ENCODE measurements around the gene SH2B3. TPM values are rescaled to one million over a fixed set of nuclear protein-coding genes. Genes with fewer than 3 reads are reported as not detected.

The SH2B3 gene
- total RNA-seq, 1 donor from 2014 or later: 2.8 TPM

GRCh38 chr12:111469401-111469800, 63.7 kb downstream of the SH2B3 start:
- Histone ChIP-seq H3K27me3 (no peaks in the 10 kb centered on the region), H4K20me1 (ENCODE audit: low read depth) (peaks cover 7% of the 10 kb centered on the region), H3K9me3 (ENCODE audit: low read depth) (no peaks in the 10 kb centered on the region), H3K27ac (no peak overlapping the region), H3K9ac (no peak overlapping the region), H3F3A (ENCODE audit: low read depth) (no peaks in the 10 kb centered on the region), H3K36me3 (peaks cover 14% of the 10 kb centered on the region), H3K4me2 (no peak overlapping the region), H2AFZ (replicated peaks) (no peak overlapping the region), H3K4me1 (no peaks in the 10 kb centered on the region), H3K79me2 (ENCODE audit: low read depth) (no peaks in the 10 kb centered on the region), H3K4me3 (no peak overlapping the region)
- Mint-ChIP-seq H3K9me3 (no peaks in the 10 kb centered on the region), H3K27me3 (ENCODE audit: insufficient read depth, low read depth) (peaks cover 2% of the 10 kb centered on the region), H3K36me3 (peaks cover 19% of the 10 kb centered on the region), H3K4me3 (no peak overlapping the region), H3K4me1 (no peaks in the 10 kb centered on the region), H3K27ac (no peak overlapping the region)
- TF ChIP-seq CTCF (IDR thresholded peaks at IDR 0.05): no peak
- no peak for TF ChIP-seq EZH2 (IDR thresholded peaks at IDR 0.05)
- TF ChIP-seq EZH2phosphoT487 (IDR thresholded peaks at IDR 0.05): no peak
- no peak for DNase-seq (ENCODE audit: low spot score)

GRCh38 chr12:111471236-111471635, 65.5 kb downstream of the SH2B3 start:
- no peak overlapping the region for H3K27ac Mint-ChIP-seq

GRCh38 chr12:111482462-111482861, 76.7 kb downstream of the SH2B3 start:
- peaks cover 27% of the 10 kb centered on the region for H3K36me3 Mint-ChIP-seq
- Histone ChIP-seq H2AFZ (replicated peaks) (no peak overlapping the region), H3K36me3 (peaks cover 24% of the 10 kb centered on the region), H3F3A (ENCODE audit: low read depth) (no peaks in the 10 kb centered on the region), H3K27ac (no peak overlapping the region), H4K20me1 (ENCODE audit: low read depth) (no peaks in the 10 kb centered on the region), H3K27me3 (no peaks in the 10 kb centered on the region), H3K79me2 (ENCODE audit: low read depth) (no peaks in the 10 kb centered on the region), H3K4me2 (no peak overlapping the region), H3K9me3 (ENCODE audit: low read depth) (no peaks in the 10 kb centered on the region), H3K4me3 (no peak overlapping the region), H3K4me1 (no peaks in the 10 kb centered on the region), H3K9ac (no peak overlapping the region)
- H3K4me3 Mint-ChIP-seq: no peak overlapping the region
- H3K9me3 Mint-ChIP-seq: no peaks in the 10 kb centered on the region
- peaks cover 2% of the 10 kb centered on the region for H3K27me3 Mint-ChIP-seq (ENCODE audit: insufficient read depth, low read depth)
- no peaks in the 10 kb centered on the region for H3K4me1 Mint-ChIP-seq
- TF ChIP-seq EZH2 (IDR thresholded peaks at IDR 0.05): no peak
- no peak overlapping the region for H3K27ac Mint-ChIP-seq
- no peak for DNase-seq (ENCODE audit: low spot score)

More at GRCh38 chr12:111471236-111471635, 65.5 kb downstream of the SH2B3 start:
- Mint-ChIP-seq H3K27me3 (ENCODE audit: insufficient read depth, low read depth) (peaks cover 2% of the 10 kb centered on the region), H3K4me3 (no peak overlapping the region), H3K4me1 (no peaks in the 10 kb centered on the region), H3K9me3 (no peaks in the 10 kb centered on the region), H3K36me3 (peaks cover 25% of the 10 kb centered on the region)
- Histone ChIP-seq H3K27me3 (no peaks in the 10 kb centered on the region), H3F3A (ENCODE audit: low read depth) (no peaks in the 10 kb centered on the region), H3K4me3 (no peak overlapping the region), H3K36me3 (peaks cover 8% of the 10 kb centered on the region), H3K4me1 (no peaks in the 10 kb centered on the region), H3K4me2 (no peak overlapping the region), H2AFZ (replicated peaks) (no peak overlapping the region), H3K27ac (no peak overlapping the region), H3K79me2 (ENCODE audit: low read depth) (no peaks in the 10 kb centered on the region), H3K9me3 (ENCODE audit: low read depth) (no peaks in the 10 kb centered on the region), H4K20me1 (ENCODE audit: low read depth) (peaks cover 7% of the 10 kb centered on the region), H3K9ac (no peak overlapping the region)
- TF ChIP-seq EZH2 (IDR thresholded peaks at IDR 0.05): no peak
- TF ChIP-seq CTCF (IDR thresholded peaks at IDR 0.05): no peak
- TF ChIP-seq EZH2phosphoT487 (IDR thresholded peaks at IDR 0.05): no peak
- DNase-seq (ENCODE audit: low spot score): no peak

- TF ChIP-seq EZH2phosphoT487 (IDR thresholded peaks at IDR 0.05) (no peak), CTCF (IDR thresholded peaks at IDR 0.05) (no peak), EZH2 (IDR thresholded peaks at IDR 0.05) (no peak)
- Histone ChIP-seq H3K9ac (no peak overlapping the region), H3K27ac (no peak overlapping the region), H3K4me2 (no peak overlapping the region), H3F3A (ENCODE audit: low read depth) (no peaks in the 10 kb centered on the region), H2AFZ (replicated peaks) (no peak overlapping the region), H3K27me3 (no peaks in the 10 kb centered on the region), H3K4me1 (no peaks in the 10 kb centered on the region), H3K9me3 (ENCODE audit: low read depth) (no peaks in the 10 kb centered on the region), H3K79me2 (ENCODE audit: low read depth) (no peaks in the 10 kb centered on the region), H4K20me1 (ENCODE audit: low read depth) (no peaks in the 10 kb centered on the region), H3K4me3 (no peak overlapping the region), H3K36me3 (peaks cover 24% of the 10 kb centered on the region)
- Mint-ChIP-seq H3K9me3 (no peaks in the 10 kb centered on the region), H3K4me1 (no peaks in the 10 kb centered on the region), H3K4me3 (no peak overlapping the region), H3K27me3 (ENCODE audit: insufficient read depth, low read depth) (peaks cover 2% of the 10 kb centered on the region), H3K27ac (no peak overlapping the region), H3K36me3 (peaks cover 28% of the 10 kb centered on the region)
- DNase-seq (ENCODE audit: low spot score): no peak
Observed at GRCh38 chr12:111488271-111488670, 82.5 kb downstream of the SH2B3 start.
